ENCODE results near the gene VAMP3. TPM values are rescaled to one million over a fixed set of nuclear protein-coding genes. Genes with fewer than 3 reads are reported as not detected.

VAMP3 gene
- total and polyA plus RNA-seq, 9 of the 15 experiments (the other 6 are each of a cell fraction or from before 2014, with no cell fraction given), result 27.1 to 71.3 (median 47.5) TPM

DNA sequence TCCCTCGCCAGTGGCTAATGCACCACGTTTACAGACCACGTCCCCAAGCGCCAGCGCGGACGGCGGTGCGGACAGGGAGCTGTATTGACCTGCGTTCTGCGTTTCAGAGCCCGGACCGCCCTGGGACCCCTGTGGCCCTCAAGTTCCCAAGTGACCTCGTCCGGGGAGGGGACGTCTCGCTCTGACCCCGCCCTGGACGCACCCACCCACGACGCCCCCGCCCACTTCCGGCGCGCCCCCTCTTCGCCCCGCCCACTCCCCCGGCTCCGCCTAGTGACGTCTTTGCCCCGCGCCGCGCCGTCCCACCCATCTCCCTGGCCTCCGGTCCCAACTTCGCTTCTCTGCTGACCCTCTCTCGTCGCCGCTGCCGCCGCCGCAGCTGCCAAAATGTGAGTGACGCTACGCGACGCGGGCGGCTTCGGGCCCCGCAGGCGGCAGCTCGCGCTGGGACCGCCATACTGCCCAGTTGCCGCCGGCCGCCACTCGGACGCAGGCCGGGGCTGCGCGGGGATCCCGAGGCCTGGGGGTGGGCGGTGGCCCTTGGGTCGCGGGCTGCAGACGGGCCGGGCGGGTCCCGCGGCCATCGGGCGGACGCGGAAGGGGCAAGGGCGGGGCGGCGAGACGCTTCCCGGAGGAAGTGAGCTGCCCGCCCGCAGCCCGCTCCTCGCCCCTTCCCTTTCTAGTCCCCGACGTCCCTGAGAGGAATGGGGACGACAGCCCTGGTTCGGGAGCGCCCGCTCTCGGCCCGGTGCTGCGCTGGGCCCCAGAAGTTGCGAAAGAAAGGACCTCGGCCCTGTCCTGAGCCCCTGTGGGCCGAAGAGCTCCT is at the start of gene VAMP3 (continued):
- TF ChIP-seq, protein P1, sequence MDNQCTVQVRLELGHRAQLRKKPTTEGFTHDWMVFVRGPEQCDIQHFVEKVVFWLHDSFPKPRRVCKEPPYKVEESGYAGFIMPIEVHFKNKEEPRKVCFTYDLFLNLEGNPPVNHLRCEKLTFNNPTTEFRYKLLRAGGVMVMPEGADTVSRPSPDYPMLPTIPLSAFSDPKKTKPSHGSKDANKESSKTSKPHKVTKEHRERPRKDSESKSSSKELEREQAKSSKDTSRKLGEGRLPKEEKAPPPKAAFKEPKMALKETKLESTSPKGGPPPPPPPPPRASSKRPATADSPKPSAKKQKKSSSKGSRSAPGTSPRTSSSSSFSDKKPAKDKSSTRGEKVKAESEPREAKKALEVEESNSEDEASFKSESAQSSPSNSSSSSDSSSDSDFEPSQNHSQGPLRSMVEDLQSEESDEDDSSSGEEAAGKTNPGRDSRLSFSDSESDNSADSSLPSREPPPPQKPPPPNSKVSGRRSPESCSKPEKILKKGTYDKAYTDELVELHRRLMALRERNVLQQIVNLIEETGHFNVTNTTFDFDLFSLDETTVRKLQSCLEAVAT (IDR thresholded peaks at IDR 0.05), result 0 out of 4 replicates have a peak, but pooled peaks of 1 of the 2 experiments have one; percentile 25
- TF ChIP-seq PTRF (tag; IDR thresholded peaks at IDR 0.05), result no peak
- TF ChIP-seq CREM (IDR thresholded peaks at IDR 0.05; ENCODE audit: low read depth), result peak; percentile 99
- TF ChIP-seq NCOR1 (IDR thresholded peaks at IDR 0.05), result peak; percentile 13; the same call in 1 of the 2 replicates
- TF ChIP-seq HCFC1 (IDR thresholded peaks at IDR 0.05; ENCODE audit: low read depth, low read length), result peak; percentile 74
- TF ChIP-seq HDAC1 (IDR thresholded peaks at IDR 0.05), result peak; percentile 67 to 93; a peak in 3 of 4 replicates
- TF ChIP-seq, protein P2, sequence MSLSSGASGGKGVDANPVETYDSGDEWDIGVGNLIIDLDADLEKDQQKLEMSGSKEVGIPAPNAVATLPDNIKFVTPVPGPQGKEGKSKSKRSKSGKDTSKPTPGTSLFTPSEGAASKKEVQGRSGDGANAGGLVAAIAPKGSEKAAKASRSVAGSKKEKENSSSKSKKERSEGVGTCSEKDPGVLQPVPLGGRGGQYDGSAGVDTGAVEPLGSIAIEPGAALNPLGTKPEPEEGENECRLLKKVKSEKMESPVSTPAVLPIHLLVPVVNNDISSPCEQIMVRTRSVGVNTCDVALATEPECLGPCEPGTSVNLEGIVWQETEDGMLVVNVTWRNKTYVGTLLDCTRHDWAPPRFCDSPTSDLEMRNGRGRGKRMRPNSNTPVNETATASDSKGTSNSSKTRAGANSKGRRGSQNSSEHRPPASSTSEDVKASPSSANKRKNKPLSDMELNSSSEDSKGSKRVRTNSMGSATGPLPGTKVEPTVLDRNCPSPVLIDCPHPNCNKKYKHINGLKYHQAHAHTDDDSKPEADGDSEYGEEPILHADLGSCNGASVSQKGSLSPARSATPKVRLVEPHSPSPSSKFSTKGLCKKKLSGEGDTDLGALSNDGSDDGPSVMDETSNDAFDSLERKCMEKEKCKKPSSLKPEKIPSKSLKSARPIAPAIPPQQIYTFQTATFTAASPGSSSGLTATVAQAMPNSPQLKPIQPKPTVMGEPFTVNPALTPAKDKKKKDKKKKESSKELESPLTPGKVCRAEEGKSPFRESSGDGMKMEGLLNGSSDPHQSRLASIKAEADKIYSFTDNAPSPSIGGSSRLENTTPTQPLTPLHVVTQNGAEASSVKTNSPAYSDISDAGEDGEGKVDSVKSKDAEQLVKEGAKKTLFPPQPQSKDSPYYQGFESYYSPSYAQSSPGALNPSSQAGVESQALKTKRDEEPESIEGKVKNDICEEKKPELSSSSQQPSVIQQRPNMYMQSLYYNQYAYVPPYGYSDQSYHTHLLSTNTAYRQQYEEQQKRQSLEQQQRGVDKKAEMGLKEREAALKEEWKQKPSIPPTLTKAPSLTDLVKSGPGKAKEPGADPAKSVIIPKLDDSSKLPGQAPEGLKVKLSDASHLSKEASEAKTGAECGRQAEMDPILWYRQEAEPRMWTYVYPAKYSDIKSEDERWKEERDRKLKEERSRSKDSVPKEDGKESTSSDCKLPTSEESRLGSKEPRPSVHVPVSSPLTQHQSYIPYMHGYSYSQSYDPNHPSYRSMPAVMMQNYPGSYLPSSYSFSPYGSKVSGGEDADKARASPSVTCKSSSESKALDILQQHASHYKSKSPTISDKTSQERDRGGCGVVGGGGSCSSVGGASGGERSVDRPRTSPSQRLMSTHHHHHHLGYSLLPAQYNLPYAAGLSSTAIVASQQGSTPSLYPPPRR (CRISPR knock-in tag; IDR thresholded peaks at IDR 0.05; ENCODE audit: borderline replicate concordance), result no peak
- TF ChIP-seq ZNF347 (CRISPR knock-in tag; IDR thresholded peaks at IDR 0.05; ENCODE audit: low read depth), result no peak
- peak; percentile 79 for TF ChIP-seq CXXC5 (CRISPR knock-in tag; IDR thresholded peaks at IDR 0.05)
- no peak for TF ChIP-seq NR2C2 (CRISPR knock-in tag; IDR thresholded peaks at IDR 0.05)
- TF ChIP-seq NR2C2 (tag; IDR thresholded peaks at IDR 0.05), result peak; percentile 89
- TF ChIP-seq, protein P3, sequence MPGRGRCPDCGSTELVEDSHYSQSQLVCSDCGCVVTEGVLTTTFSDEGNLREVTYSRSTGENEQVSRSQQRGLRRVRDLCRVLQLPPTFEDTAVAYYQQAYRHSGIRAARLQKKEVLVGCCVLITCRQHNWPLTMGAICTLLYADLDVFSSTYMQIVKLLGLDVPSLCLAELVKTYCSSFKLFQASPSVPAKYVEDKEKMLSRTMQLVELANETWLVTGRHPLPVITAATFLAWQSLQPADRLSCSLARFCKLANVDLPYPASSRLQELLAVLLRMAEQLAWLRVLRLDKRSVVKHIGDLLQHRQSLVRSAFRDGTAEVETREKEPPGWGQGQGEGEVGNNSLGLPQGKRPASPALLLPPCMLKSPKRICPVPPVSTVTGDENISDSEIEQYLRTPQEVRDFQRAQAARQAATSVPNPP (IDR thresholded peaks at IDR 0.05; ENCODE audit: borderline replicate concordance, insufficient read depth, insufficient read length), result no peak
- TF ChIP-seq HDAC8 (tag; IDR thresholded peaks at IDR 0.05), result no peak
- 0 out of 2 replicates have a peak, but pooled peaks have one; percentile 44 for TF ChIP-seq KLF1 (tag; IDR thresholded peaks at IDR 0.05)
- TF ChIP-seq POLR2H (tag; IDR thresholded peaks at IDR 0.05; ENCODE audit: low read depth), result no peak; the same call in 1 of the 2 replicates
- peak; percentile 93 for TF ChIP-seq C11orf30 (IDR thresholded peaks at IDR 0.05; ENCODE audit: low read depth)
- peak; percentile 93 for TF ChIP-seq ATF1 (CRISPR knock-in tag; IDR thresholded peaks at IDR 0.05)
- peak; percentile 96 for TF ChIP-seq ATF1 (tag; IDR thresholded peaks at IDR 0.05)
- no peak for TF ChIP-seq MYNN (IDR thresholded peaks at IDR 0.05)
- no peak for TF ChIP-seq MYNN (CRISPR knock-in tag; IDR thresholded peaks at IDR 0.05)
- TF ChIP-seq MED1 (CRISPR knock-in tag; IDR thresholded peaks at IDR 0.05; ENCODE audit: borderline replicate concordance), result 0 out of 2 replicates have a peak, but pooled peaks have one; percentile 89
